GM21786 (cell line): ENCODE results near the gene TCL1B.
"Not testable (repeated sequence)": the region's sequence is repeated elsewhere in the genome, so short reads cannot be mapped to it uniquely, and the experiment has no call there.

Experiments
- ATAC-seq: cut with Tn5 transposase; IDR thresholded peaks from one replicate; pipeline ENCODE4 v1.9.1; 2021; ENCODE audit not compliant: unreplicated experiment

Gene TCL1B

GRCh38 chr14:95700221-95700976, 14.2 kb downstream of the TCL1B start:
- no peak for ATAC-seq

- no peak for ATAC-seq
Observed at GRCh38 chr14:95701846-95702221, 15.6 kb downstream of the TCL1B start.

- ATAC-seq = no peak
Observed at GRCh38 chr14:95703341-95703740, 17.1 kb downstream of the TCL1B start.

- no peak for ATAC-seq
Observed at GRCh38 chr14:95703805-95704204, 17.6 kb downstream of the TCL1B start.

GRCh38 chr14:95705518-95705917, 19.3 kb downstream of the TCL1B start:
- no peak for ATAC-seq

GRCh38 chr14:95707327-95707726, 21.1 kb downstream of the TCL1B start:
- ATAC-seq = no peak

GRCh38 chr14:95710106-95710505, 23.9 kb downstream of the TCL1B start:
- ATAC-seq = no peak

- ATAC-seq = peak; percentile 39
Observed at GRCh38 chr14:95711476-95712176, 25.4 kb downstream of the TCL1B start.

- no peak for ATAC-seq
Observed at GRCh38 chr14:95712398-95712797, 26.2 kb downstream of the TCL1B start.

- ATAC-seq = peak; percentile 72
Observed at GRCh38 chr14:95713596-95714371, 27.6 kb downstream of the TCL1B start, which contains the start of gene TCL1A. Gene TCL1A (minus strand): TSS chr14:95714125. CDS start chr14:95714066, 59 bp downstream.

- no peak for ATAC-seq
Observed at GRCh38 chr14:95722525-95723190, 36.4 kb downstream of the TCL1B start.

- peak; percentile 86 for ATAC-seq
Observed at GRCh38 chr14:95725685-95726336, 39.6 kb downstream of the TCL1B start.

GRCh38 chr14:95727056-95727700, 41.0 kb downstream of the TCL1B start:
- no peak for ATAC-seq

GRCh38 chr14:95729402-95730028, 43.3 kb downstream of the TCL1B start:
- not testable (repeated sequence) for ATAC-seq

- ATAC-seq = no peak
Observed at GRCh38 chr14:95730126-95730525, 43.9 kb downstream of the TCL1B start.

GRCh38 chr14:95733212-95733611, 47.0 kb downstream of the TCL1B start:
- ATAC-seq = no peak

GRCh38 chr14:95739356-95739755, 53.1 kb downstream of the TCL1B start:
- ATAC-seq = no peak

GRCh38 chr14:95741038-95741490, 54.8 kb downstream of the TCL1B start:
- no peak for ATAC-seq

- ATAC-seq = no peak
Observed at GRCh38 chr14:95741781-95742180, 55.6 kb downstream of the TCL1B start.
